ENCODE results near the gene AIG1.

The AIG1 gene

GRCh38 chr6:143215363-143215762 lies 154.7 kb downstream of the AIG1 start:
- H3K4me3 ChIP-seq (ENCODE audit: insufficient read depth, low read depth, low read length, poor library complexity, severe bottlenecking): no peak overlapping the region
- no peak overlapping the region for H3K27ac ChIP-seq (ENCODE audit: insufficient read depth, low read length, poor library complexity, severe bottlenecking)
- H3K9me3 ChIP-seq (ENCODE audit: control insufficient read depth, low read length): no peaks in the 10 kb centered on the region
- H3K36me3 ChIP-seq (ENCODE audit: control insufficient read depth, insufficient read depth, low read length): no peaks in the 10 kb centered on the region
- H3K27me3 ChIP-seq (replicated peaks; ENCODE audit: control insufficient read depth, insufficient read depth, low read length, poor library complexity, severe bottlenecking): no peaks in the 10 kb centered on the region
- no peak for DNase-seq
- H3K4me1 ChIP-seq (ENCODE audit: control insufficient read depth, insufficient read depth, low read length, poor library complexity, severe bottlenecking): no peaks in the 10 kb centered on the region

- no peak for DNase-seq
- H3K27me3 ChIP-seq (replicated peaks; ENCODE audit: control insufficient read depth, insufficient read depth, low read length, poor library complexity, severe bottlenecking): no peaks in the 10 kb centered on the region
- no peak overlapping the region for H3K27ac ChIP-seq (ENCODE audit: insufficient read depth, low read length, poor library complexity, severe bottlenecking)
- H3K4me1 ChIP-seq (ENCODE audit: control insufficient read depth, insufficient read depth, low read length, poor library complexity, severe bottlenecking): no peaks in the 10 kb centered on the region
- H3K36me3 ChIP-seq (ENCODE audit: control insufficient read depth, insufficient read depth, low read length): no peaks in the 10 kb centered on the region
- H3K4me3 ChIP-seq (ENCODE audit: insufficient read depth, low read depth, low read length, poor library complexity, severe bottlenecking): no peak overlapping the region
- H3K9me3 ChIP-seq (ENCODE audit: control insufficient read depth, low read length): no peaks in the 10 kb centered on the region
Measured at GRCh38 chr6:143215771-143216170, 155.1 kb downstream of the AIG1 start.

GRCh38 chr6:143218233-143218632 lies 157.5 kb downstream of the AIG1 start:
- H3K4me3 ChIP-seq (ENCODE audit: insufficient read depth, low read depth, low read length, poor library complexity, severe bottlenecking): no peak overlapping the region
- no peak overlapping the region for H3K27ac ChIP-seq (ENCODE audit: insufficient read depth, low read length, poor library complexity, severe bottlenecking)
- DNase-seq: no peak
- H3K36me3 ChIP-seq (ENCODE audit: control insufficient read depth, insufficient read depth, low read length): no peaks in the 10 kb centered on the region
- H3K4me1 ChIP-seq (ENCODE audit: control insufficient read depth, insufficient read depth, low read length, poor library complexity, severe bottlenecking): no peaks in the 10 kb centered on the region
- no peaks in the 10 kb centered on the region for H3K27me3 ChIP-seq (replicated peaks; ENCODE audit: control insufficient read depth, insufficient read depth, low read length, poor library complexity, severe bottlenecking)
- H3K9me3 ChIP-seq (ENCODE audit: control insufficient read depth, low read length): no peaks in the 10 kb centered on the region

- H3K9me3 ChIP-seq (ENCODE audit: control insufficient read depth, low read length): no peaks in the 10 kb centered on the region
Measured at GRCh38 chr6:143221698-143222097, 161.0 kb downstream of the AIG1 start.

DNA sequence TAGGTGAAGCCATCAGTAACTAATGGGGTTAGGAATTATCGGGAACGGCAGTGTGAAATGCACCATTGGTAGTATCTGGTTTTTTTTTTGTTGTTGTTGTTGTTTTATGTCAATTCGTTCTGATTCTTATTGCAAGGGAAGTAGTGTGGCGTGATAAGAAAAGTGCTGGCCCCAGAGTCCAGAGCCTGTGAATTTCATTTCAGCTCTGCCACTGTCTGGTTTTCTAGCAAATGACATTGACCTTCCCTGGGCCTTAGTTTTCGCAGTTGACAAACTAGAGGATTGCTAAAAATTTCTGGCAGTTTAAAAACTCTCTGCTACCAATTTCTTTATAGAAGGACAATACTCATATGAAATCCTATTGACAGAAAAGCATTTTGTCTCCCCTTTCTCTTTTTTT lies 161.6 kb downstream of the AIG1 start:
- Histone ChIP-seq H3K4me1 (ENCODE audit: control insufficient read depth, insufficient read depth, low read length, poor library complexity, severe bottlenecking) (no peaks in the 10 kb centered on the region), H3K36me3 (ENCODE audit: control insufficient read depth, insufficient read depth, low read length) (no peaks in the 10 kb centered on the region), H3K27me3 (replicated peaks; ENCODE audit: control insufficient read depth, insufficient read depth, low read length, poor library complexity, severe bottlenecking) (no peaks in the 10 kb centered on the region), H3K4me3 (ENCODE audit: insufficient read depth, low read depth, low read length, poor library complexity, severe bottlenecking) (no peak overlapping the region), H3K27ac (ENCODE audit: insufficient read depth, low read length, poor library complexity, severe bottlenecking) (no peak overlapping the region), H3K9me3 (ENCODE audit: control insufficient read depth, low read length) (no peaks in the 10 kb centered on the region)
- no peak for DNase-seq

More at GRCh38 chr6:143221698-143222097, 161.0 kb downstream of the AIG1 start:
- H3K27ac ChIP-seq (ENCODE audit: insufficient read depth, low read length, poor library complexity, severe bottlenecking): no peak overlapping the region
- H3K4me3 ChIP-seq (ENCODE audit: insufficient read depth, low read depth, low read length, poor library complexity, severe bottlenecking): no peak overlapping the region
- no peaks in the 10 kb centered on the region for H3K36me3 ChIP-seq (ENCODE audit: control insufficient read depth, insufficient read depth, low read length)
- H3K4me1 ChIP-seq (ENCODE audit: control insufficient read depth, insufficient read depth, low read length, poor library complexity, severe bottlenecking): no peaks in the 10 kb centered on the region
- no peak for DNase-seq
- no peaks in the 10 kb centered on the region for H3K27me3 ChIP-seq (replicated peaks; ENCODE audit: control insufficient read depth, insufficient read depth, low read length, poor library complexity, severe bottlenecking)

DNA sequence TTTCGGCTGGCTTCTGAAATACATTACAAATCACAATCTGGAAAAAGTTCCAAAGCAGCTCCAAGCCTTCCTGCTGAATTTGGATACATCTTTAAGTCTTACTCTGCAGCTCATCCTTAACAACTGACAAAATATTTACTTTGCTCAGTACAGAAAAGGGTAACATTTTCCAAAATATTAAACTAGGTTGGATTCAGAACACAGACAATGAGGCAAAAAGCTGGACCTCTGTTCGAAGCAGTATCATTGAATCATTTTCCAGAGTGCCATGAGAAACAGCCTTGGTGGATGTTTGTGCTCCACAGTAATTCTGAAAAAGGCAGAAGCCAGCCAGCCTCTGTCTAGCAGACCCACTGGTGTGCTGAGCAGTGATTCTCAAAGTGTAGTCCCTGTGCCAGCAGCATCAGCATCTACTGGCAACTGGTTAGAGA lies 162.1 kb downstream of the AIG1 start:
- no peak overlapping the region for H3K27ac ChIP-seq (ENCODE audit: insufficient read depth, low read length, poor library complexity, severe bottlenecking)
- no peak overlapping the region for H3K4me3 ChIP-seq (ENCODE audit: insufficient read depth, low read depth, low read length, poor library complexity, severe bottlenecking)
- no peaks in the 10 kb centered on the region for H3K4me1 ChIP-seq (ENCODE audit: control insufficient read depth, insufficient read depth, low read length, poor library complexity, severe bottlenecking)
- H3K36me3 ChIP-seq (ENCODE audit: control insufficient read depth, insufficient read depth, low read length): no peaks in the 10 kb centered on the region
- no peaks in the 10 kb centered on the region for H3K27me3 ChIP-seq (replicated peaks; ENCODE audit: control insufficient read depth, insufficient read depth, low read length, poor library complexity, severe bottlenecking)
- DNase-seq: no peak
- no peaks in the 10 kb centered on the region for H3K9me3 ChIP-seq (ENCODE audit: control insufficient read depth, low read length)

GRCh38 chr6:143223895-143224294 lies 163.2 kb downstream of the AIG1 start:
- DNase-seq: no peak
- H3K4me3 ChIP-seq (ENCODE audit: insufficient read depth, low read depth, low read length, poor library complexity, severe bottlenecking): no peak overlapping the region
- H3K9me3 ChIP-seq (ENCODE audit: control insufficient read depth, low read length): no peaks in the 10 kb centered on the region
- H3K27me3 ChIP-seq (replicated peaks; ENCODE audit: control insufficient read depth, insufficient read depth, low read length, poor library complexity, severe bottlenecking): no peaks in the 10 kb centered on the region
- H3K36me3 ChIP-seq (ENCODE audit: control insufficient read depth, insufficient read depth, low read length): no peaks in the 10 kb centered on the region
- H3K4me1 ChIP-seq (ENCODE audit: control insufficient read depth, insufficient read depth, low read length, poor library complexity, severe bottlenecking): no peaks in the 10 kb centered on the region
- no peak overlapping the region for H3K27ac ChIP-seq (ENCODE audit: insufficient read depth, low read length, poor library complexity, severe bottlenecking)

DNA sequence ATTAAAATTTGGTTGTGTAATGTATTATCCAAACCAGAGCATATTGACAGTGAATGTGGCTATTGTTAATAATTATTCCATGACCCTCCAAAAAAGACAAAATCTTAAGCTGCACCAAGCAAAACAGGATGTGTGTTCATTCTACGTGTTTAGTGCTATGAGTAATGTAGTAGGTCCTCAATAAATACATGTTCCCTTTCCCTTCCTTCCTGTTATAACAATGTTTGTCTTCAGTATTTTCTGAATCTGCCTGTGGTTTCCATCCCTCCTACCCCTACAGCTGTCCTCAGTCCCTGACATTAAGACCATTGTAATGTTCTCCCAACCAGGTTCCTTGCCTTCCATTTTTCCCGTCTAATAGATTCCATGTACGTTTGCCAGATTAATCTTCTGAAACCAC lies 163.8 kb downstream of the AIG1 start:
- H3K36me3 ChIP-seq (ENCODE audit: control insufficient read depth, insufficient read depth, low read length): no peaks in the 10 kb centered on the region
- H3K4me3 ChIP-seq (ENCODE audit: insufficient read depth, low read depth, low read length, poor library complexity, severe bottlenecking): no peak overlapping the region
- no peaks in the 10 kb centered on the region for H3K9me3 ChIP-seq (ENCODE audit: control insufficient read depth, low read length)
- H3K27me3 ChIP-seq (replicated peaks; ENCODE audit: control insufficient read depth, insufficient read depth, low read length, poor library complexity, severe bottlenecking): no peaks in the 10 kb centered on the region
- H3K27ac ChIP-seq (ENCODE audit: insufficient read depth, low read length, poor library complexity, severe bottlenecking): no peak overlapping the region
- DNase-seq: no peak
- no peaks in the 10 kb centered on the region for H3K4me1 ChIP-seq (ENCODE audit: control insufficient read depth, insufficient read depth, low read length, poor library complexity, severe bottlenecking)

DNA sequence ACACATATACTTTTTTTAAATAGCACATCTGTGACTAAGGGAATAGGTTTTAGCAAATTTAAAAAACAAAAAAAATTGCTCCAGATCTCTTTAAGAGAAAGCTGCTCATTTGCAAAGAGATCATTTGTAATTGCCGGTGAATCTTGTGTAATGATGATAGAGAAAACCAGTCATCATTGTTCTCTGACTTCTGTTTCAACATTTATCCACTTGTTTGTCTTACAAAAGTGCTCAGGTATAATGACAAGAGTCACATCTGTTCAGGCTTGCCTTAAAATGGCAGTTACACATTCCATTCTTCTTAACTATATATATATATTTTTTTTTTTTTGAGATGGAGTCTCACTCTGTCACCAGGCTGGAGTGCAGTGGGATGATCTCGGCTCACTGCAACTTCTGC lies 165.2 kb downstream of the AIG1 start:
- Histone ChIP-seq H3K4me3 (ENCODE audit: insufficient read depth, low read depth, low read length, poor library complexity, severe bottlenecking) (no peak overlapping the region), H3K27ac (ENCODE audit: insufficient read depth, low read length, poor library complexity, severe bottlenecking) (no peak overlapping the region), H3K9me3 (ENCODE audit: control insufficient read depth, low read length) (no peaks in the 10 kb centered on the region), H3K36me3 (ENCODE audit: control insufficient read depth, insufficient read depth, low read length) (no peaks in the 10 kb centered on the region), H3K27me3 (replicated peaks; ENCODE audit: control insufficient read depth, insufficient read depth, low read length, poor library complexity, severe bottlenecking) (no peaks in the 10 kb centered on the region), H3K4me1 (ENCODE audit: control insufficient read depth, insufficient read depth, low read length, poor library complexity, severe bottlenecking) (no peaks in the 10 kb centered on the region)
- DNase-seq: no peak

- H3K27ac ChIP-seq (ENCODE audit: insufficient read depth, low read length, poor library complexity, severe bottlenecking): no peak overlapping the region
- H3K4me1 ChIP-seq (ENCODE audit: control insufficient read depth, insufficient read depth, low read length, poor library complexity, severe bottlenecking): no peaks in the 10 kb centered on the region
- H3K4me3 ChIP-seq (ENCODE audit: insufficient read depth, low read depth, low read length, poor library complexity, severe bottlenecking): no peak overlapping the region
Measured at GRCh38 chr6:143227675-143228074, 167.0 kb downstream of the AIG1 start.

DNA sequence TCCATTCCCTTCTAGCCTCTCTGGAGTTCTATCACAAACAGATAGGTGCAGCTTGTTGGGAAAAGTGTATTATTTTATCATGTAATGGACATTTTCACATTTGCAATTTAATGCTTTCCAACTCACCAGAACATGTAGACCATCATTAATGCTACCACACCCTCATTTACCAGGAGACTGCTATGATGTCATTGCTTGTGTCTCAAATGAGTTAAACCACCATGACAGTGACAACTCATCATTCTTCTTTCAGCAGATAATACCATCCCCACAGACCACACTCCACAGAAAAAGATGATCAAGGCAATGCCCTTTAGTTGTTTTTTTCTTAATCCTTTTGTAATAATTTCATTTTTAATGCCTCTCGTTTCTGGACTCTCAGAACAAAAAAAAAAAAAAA lies 168.7 kb downstream of the AIG1 start:
- no peaks in the 10 kb centered on the region for H3K36me3 ChIP-seq (ENCODE audit: control insufficient read depth, insufficient read depth, low read length)
- H3K9me3 ChIP-seq (ENCODE audit: control insufficient read depth, low read length): no peaks in the 10 kb centered on the region
- no peaks in the 10 kb centered on the region for H3K4me1 ChIP-seq (ENCODE audit: control insufficient read depth, insufficient read depth, low read length, poor library complexity, severe bottlenecking)
- no peak overlapping the region for H3K4me3 ChIP-seq (ENCODE audit: insufficient read depth, low read depth, low read length, poor library complexity, severe bottlenecking)
- H3K27me3 ChIP-seq (replicated peaks; ENCODE audit: control insufficient read depth, insufficient read depth, low read length, poor library complexity, severe bottlenecking): no peaks in the 10 kb centered on the region
- H3K27ac ChIP-seq (ENCODE audit: insufficient read depth, low read length, poor library complexity, severe bottlenecking): no peak overlapping the region
- DNase-seq: no peak

More at GRCh38 chr6:143227675-143228074, 167.0 kb downstream of the AIG1 start:
- Histone ChIP-seq H3K27me3 (replicated peaks; ENCODE audit: control insufficient read depth, insufficient read depth, low read length, poor library complexity, severe bottlenecking) (no peaks in the 10 kb centered on the region), H3K9me3 (ENCODE audit: control insufficient read depth, low read length) (no peaks in the 10 kb centered on the region), H3K36me3 (ENCODE audit: control insufficient read depth, insufficient read depth, low read length) (no peaks in the 10 kb centered on the region)
- no peak for DNase-seq
